GM23248 (cell line): ENCODE results near the gene RHBDF1. TPM values are rescaled to one million over a fixed set of nuclear protein-coding genes. Genes with fewer than 3 reads are reported as not detected.

ENCODE experiments used
- DNase-seq: peaks from one replicate; pipeline ENCODE4 v3.0.0-alpha.2; 2015
- H2AFZ ChIP-seq: fragments of 200-600 bp; sonication (generic); 2 replicates; pipeline ENCODE4 v1.6.1; 2016; ENCODE audit warnings: antibody characterized with exemption
- H3F3A ChIP-seq: fragments of 200-600 bp; sonication (generic); 2 replicates; pipeline ENCODE4 v1.6.1; 2016; ENCODE audit warnings: mild to moderate bottlenecking, antibody characterized with exemption, mixed run types; ENCODE audit not compliant: insufficient read depth
- H3K27ac ChIP-seq: fragments of 200-600 bp; sonication (generic); 2 replicates; pipeline ENCODE4 v1.5.1; 2016; ENCODE audit warnings: mild to moderate bottlenecking
- H3K27me3 ChIP-seq: fragments of 200-600 bp; sonication (generic); replicated peaks from 2 replicates; pipeline ENCODE4 v1.6.1; 2016; ENCODE audit warnings: mild to moderate bottlenecking; ENCODE audit not compliant: insufficient read depth
- H3K36me3 ChIP-seq: fragments of 200-600 bp; sonication (generic); 2 replicates; pipeline ENCODE4 v1.6.1; 2016; ENCODE audit warnings: low read depth, mild to moderate bottlenecking
- H3K4me1 ChIP-seq: fragments of 200-600 bp; sonication (generic); 2 replicates; pipeline ENCODE4 v1.6.1; 2016; ENCODE audit warnings: mild to moderate bottlenecking; ENCODE audit not compliant: insufficient read depth
- H3K4me2 ChIP-seq: fragments of 200-600 bp; sonication (generic); one replicate; pipeline ENCODE4 v1.6.1; 2016; ENCODE audit warnings: mild to moderate bottlenecking; ENCODE audit not compliant: unreplicated experiment
- H3K4me3 ChIP-seq: fragments of 200-600 bp; sonication (generic); 2 replicates; pipeline ENCODE4 v1.5.1; 2016; ENCODE audit warnings: mild to moderate bottlenecking
- H3K79me2 ChIP-seq: fragments of 200-600 bp; sonication (generic); 2 replicates; pipeline ENCODE4 v1.6.1; 2016; ENCODE audit warnings: mild to moderate bottlenecking; ENCODE audit not compliant: insufficient read depth
- H3K9ac ChIP-seq: fragments of 200-600 bp; sonication (generic); 2 replicates; pipeline ENCODE4 v1.6.1; 2016; ENCODE audit warnings: mild to moderate bottlenecking
- H3K9me2 ChIP-seq: fragments of 200-600 bp; sonication (generic); 2 replicates; pipeline ENCODE4 v1.6.1; 2016; ENCODE audit warnings: mixed run types, mild to moderate bottlenecking, moderate library complexity; ENCODE audit not compliant: insufficient read depth
- H3K9me3 ChIP-seq: fragments of 200-600 bp; sonication (generic); one replicate; pipeline ENCODE4 v1.6.1; 2017; ENCODE audit warnings: low read depth
- H4K20me1 ChIP-seq: fragments of 200-600 bp; sonication (generic); 2 replicates; pipeline ENCODE4 v1.6.0; 2016; ENCODE audit not compliant: insufficient read depth
- EZH2 ChIP-seq: fragments of 200-600 bp; sonication (generic); IDR thresholded peaks from 2 replicates; pipeline ENCODE4 v1.6.1; 2018; ENCODE audit warnings: antibody characterized with exemption, mild to moderate bottlenecking; ENCODE audit not compliant: insufficient read depth, poor library complexity, severe bottlenecking
- EZH2phosphoT487 ChIP-seq: fragments of 200-600 bp; sonication (generic); IDR thresholded peaks from 2 replicates; pipeline ENCODE4 v1.6.1; 2018; ENCODE audit warnings: antibody characterized with exemption, moderate library complexity, mild to moderate bottlenecking, low read depth; ENCODE audit not compliant: insufficient read depth
- WGBS, 2 experiments: methylation state at CpG; one replicate each; pipeline ENCODE4 v1.1.6; 2015 to 2017; ENCODE audit warnings: low lambda C conversion rate in 2 of 2, low coverage in 1 of 2; ENCODE audit errors: missing lambda C conversion rate in 2 of 2; 5-methylcytosine and 5-hydroxymethylcytosine counted together
- in situ Hi-C: fragments of 300-500 bp; cut with MboI; formaldehyde crosslinking; loops from 2 replicates; pipeline ENCODE4 v1.15.0; 2020
- polyA plus RNA-seq: library from polyadenylated mRNA; unstranded; fragments of >200 nt; fragmentation: Nextera tagmentation; extraction: Ambion mirVana; gene quantifications from 2 replicates; pipeline ENCODE4 v1.2.1, GENCODE V29; 2016
- total RNA-seq: library from RNA; depleted of rRNA; stranded (reverse); fragments of >200 nt; shearing (Covaris generic); gene quantifications from 2 replicates; pipeline ENCODE4 v1.2.3, GENCODE V29; 2014

The RHBDF1 gene
- total and polyA plus RNA-seq, 2 experiments from 2014 or later: 61.7 to 62.6 TPM

DNA sequence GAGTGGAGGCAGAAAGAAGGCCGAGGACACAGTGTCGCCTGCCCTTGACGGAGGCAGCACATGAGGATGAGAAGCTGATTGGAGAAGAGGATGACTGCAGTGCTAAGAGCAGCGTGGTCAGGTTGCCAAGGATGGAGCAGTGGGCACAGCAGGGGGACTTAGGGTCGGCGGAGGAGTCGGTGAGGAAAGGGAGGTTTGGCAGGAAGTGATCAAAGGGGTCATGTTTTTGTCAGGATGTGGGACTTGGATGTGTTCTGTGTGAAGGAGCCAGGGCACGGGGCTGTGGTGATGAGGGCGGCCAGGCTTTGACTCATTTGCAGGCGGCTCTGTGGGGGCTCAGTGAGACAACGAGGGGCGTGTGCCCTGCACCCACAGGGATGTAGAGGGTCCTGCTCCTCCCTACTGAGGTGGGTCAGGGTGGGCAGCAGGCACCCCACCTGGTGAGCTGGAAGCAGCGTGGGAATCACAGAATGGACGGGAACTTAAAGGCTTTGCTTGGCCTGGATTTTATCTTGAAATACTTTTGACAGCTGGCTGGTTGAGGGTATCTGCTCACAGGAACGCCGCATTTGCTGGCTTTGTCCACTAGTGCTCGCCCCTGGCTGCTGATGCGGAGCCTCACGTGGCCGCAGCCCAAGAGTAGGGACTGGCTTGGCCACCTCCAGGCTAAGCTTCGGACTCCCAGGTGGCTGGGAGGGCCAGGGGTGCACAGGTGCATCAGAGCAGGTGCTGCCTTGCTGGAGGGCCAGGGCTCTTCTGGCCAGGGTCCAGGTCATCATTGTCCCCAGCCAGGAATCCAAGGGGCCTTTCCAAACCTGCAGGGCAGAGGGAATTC is 11.6 kb upstream of the RHBDF1 start:
- H3K27me3 ChIP-seq: no peaks in the 10 kb centered on the region
- no peaks in the 10 kb centered on the region for H3K9me2 ChIP-seq
- in situ Hi-C loops: no loop called here
- peak; percentile 54 for DNase-seq
- H3K4me1 ChIP-seq: peaks cover 29% of the 10 kb centered on the region
- H3K79me2 ChIP-seq: peaks cover 38% of the 10 kb centered on the region
- H3K4me2 ChIP-seq: peak overlapping the region; percentile 23
- H3K4me3 ChIP-seq: no peak overlapping the region
- H3K36me3 ChIP-seq: peaks cover 18% of the 10 kb centered on the region; the same call in 1 of the 2 replicates
- H3K27ac ChIP-seq: peak overlapping the region; percentile 74
- H4K20me1 ChIP-seq: no peaks in the 10 kb centered on the region
- 48% methylated on average over 21 of the region's 21 CpGs for WGBS, 2 experiments
- no peaks in the 10 kb centered on the region for H3K9me3 ChIP-seq
- H3K9ac ChIP-seq: peak overlapping the region; percentile 45; the same call in 1 of the 2 replicates
- TF ChIP-seq EZH2phosphoT487 (no peak), EZH2 (no peak)
- H3F3A ChIP-seq: peaks cover 25% of the 10 kb centered on the region
- no peak overlapping the region for H2AFZ ChIP-seq

DNA sequence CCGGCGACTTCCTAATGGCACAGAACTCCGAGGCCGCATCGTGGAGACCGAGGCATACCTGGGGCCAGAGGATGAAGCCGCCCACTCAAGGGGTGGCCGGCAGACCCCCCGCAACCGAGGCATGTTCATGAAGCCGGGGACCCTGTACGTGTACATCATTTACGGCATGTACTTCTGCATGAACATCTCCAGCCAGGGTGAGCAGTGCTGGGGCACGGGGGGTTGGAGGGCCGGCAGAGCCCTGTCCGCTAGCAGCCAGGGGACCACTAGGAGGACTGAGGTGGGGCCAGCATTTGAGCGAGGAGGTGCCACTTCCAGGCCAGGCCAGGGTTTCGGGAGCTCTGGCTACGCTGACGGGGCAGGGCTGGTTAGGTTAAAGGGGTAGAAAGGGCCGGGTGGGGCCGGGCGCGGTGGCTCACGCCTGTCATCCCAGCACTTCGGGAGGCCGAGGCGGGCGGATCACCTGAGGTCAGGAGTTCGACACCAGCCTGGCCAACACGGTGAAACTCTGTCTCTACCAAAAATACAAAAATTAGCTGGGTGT is 10.7 kb upstream of the RHBDF1 start:
- no peak for DNase-seq
- H3K4me1 ChIP-seq: peaks cover 31% of the 10 kb centered on the region
- in situ Hi-C loops: no loop called here
- WGBS, 2 experiments: 95% methylated on average over 21 to 31 of the region's 31 CpGs
- no peaks in the 10 kb centered on the region for H3K9me3 ChIP-seq
- no peaks in the 10 kb centered on the region for H3K9me2 ChIP-seq
- peaks cover 18% of the 10 kb centered on the region; the same call in 1 of the 2 replicates for H3K36me3 ChIP-seq
- no peak overlapping the region for H3K27ac ChIP-seq
- no peak overlapping the region for H2AFZ ChIP-seq
- H3K79me2 ChIP-seq: peaks cover 45% of the 10 kb centered on the region
- no peak overlapping the region for H3K4me2 ChIP-seq
- peaks cover 25% of the 10 kb centered on the region for H3F3A ChIP-seq
- H3K9ac ChIP-seq: no peak overlapping the region
- H4K20me1 ChIP-seq: no peaks in the 10 kb centered on the region
- TF ChIP-seq EZH2phosphoT487: no peak
- no peak for TF ChIP-seq EZH2
- H3K27me3 ChIP-seq: no peaks in the 10 kb centered on the region
- no peak overlapping the region for H3K4me3 ChIP-seq

DNA sequence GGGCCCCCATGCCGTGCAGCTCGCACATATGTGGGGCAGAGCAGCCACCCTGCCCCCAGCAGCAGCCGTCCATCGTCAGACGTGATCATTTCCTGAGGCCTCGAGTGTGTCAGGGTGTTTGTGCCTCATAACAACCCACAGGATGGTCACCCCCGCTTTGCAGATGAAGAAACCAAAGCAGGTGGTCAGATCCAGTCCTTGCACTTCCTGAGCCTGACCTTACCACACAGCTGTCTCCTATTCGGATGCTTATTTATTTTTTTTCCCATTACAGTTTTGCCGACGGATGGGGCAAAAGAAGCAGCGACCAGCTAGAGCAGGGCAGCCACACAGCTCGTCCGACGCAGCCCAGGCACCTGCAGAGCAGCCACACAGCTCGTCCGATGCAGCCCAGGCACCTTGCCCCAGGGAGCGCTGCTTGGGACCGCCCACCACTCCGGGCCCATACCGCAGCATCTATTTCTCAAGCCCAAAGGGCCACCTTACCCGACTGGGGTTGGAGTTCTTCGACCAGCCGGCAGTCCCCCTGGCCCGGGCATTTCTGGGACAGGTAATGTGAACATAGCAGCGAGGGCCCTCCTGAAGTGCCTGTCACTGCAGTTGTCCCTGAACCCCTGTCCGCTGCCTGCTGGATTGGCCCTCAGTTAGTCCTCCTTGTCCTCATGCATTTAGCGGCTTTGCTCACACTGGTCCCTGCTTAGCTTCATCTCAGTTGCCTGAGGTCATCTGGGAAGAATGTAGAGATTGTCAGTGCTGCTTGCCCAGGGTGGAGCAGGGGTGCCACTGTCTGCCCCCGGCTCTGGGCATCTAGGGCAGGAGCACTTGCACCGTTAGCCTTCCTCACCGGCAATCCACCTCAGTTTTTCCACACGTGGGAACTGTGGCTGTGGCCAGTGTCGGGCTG is 7.0 kb upstream of the RHBDF1 start:
- DNase-seq: peak; percentile 62
- peak overlapping the region; percentile 98 for H3K27ac ChIP-seq
- TF ChIP-seq EZH2phosphoT487 (no peak), EZH2 (no peak)
- H2AFZ ChIP-seq: no peak overlapping the region
- no peaks in the 10 kb centered on the region for H3K27me3 ChIP-seq
- no peaks in the 10 kb centered on the region for H4K20me1 ChIP-seq
- peak overlapping the region; percentile 91 for H3K4me2 ChIP-seq
- peaks cover 33% of the 10 kb centered on the region for H3F3A ChIP-seq
- peak overlapping the region; percentile 87 for H3K4me3 ChIP-seq
- peaks cover 34% of the 10 kb centered on the region for H3K79me2 ChIP-seq
- H3K4me1 ChIP-seq: peaks cover 35% of the 10 kb centered on the region
- H3K9me3 ChIP-seq: no peaks in the 10 kb centered on the region
- peaks cover 11% of the 10 kb centered on the region; the same call in 1 of the 2 replicates for H3K36me3 ChIP-seq
- WGBS, 2 experiments: 70% methylated on average over 32 of the region's 32 CpGs
- no peaks in the 10 kb centered on the region for H3K9me2 ChIP-seq
- H3K9ac ChIP-seq: peak overlapping the region; percentile 95
- in situ Hi-C loops: no loop called here

DNA sequence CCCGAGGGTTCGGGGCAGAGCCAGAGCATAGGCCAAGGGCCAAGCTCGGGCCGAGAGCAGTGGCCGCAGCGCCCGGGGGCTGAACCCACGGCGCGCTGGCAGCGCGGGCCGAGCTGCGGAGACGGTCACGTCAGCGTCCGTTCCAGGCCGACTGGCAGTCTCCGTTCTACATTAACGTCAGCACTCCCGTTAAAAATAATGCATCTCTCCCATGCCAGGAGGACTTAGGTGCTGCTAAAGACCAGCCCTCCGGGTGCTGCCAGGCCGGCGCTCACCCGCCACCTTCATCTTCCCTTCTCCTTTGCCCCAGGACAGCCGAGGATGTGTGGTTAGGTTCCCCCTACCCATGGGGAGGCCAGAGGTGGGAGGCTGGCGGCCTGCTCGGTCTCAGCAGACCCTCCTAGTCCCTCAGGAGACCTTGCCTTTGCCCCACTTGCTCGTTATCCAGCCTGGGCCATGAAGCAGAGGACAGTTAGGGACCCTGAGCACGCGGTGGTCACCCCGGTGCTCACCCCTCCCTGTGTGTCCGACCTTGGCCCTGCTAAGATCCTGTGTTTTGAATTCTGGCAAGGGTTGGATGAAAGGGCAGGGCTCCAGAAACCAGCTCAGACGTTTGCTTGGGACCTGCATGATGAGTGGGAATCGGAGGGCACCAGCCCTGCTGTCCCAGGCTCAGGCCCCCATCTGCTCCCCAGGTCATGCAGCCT is 6.2 kb upstream of the RHBDF1 start:
- Histone ChIP-seq H3K36me3 (peaks cover 9% of the 10 kb centered on the region; the same call in 1 of the 2 replicates), H3K4me2 (peak overlapping the region; percentile 91), H4K20me1 (no peaks in the 10 kb centered on the region), H3F3A (peaks cover 28% of the 10 kb centered on the region), H3K4me1 (peaks cover 27% of the 10 kb centered on the region), H2AFZ (no peak overlapping the region), H3K27ac (peak overlapping the region; percentile 98), H3K79me2 (peaks cover 34% of the 10 kb centered on the region), H3K9ac (peak overlapping the region; percentile 95), H3K9me3 (no peaks in the 10 kb centered on the region), H3K4me3 (peak overlapping the region; percentile 87), H3K27me3 (no peaks in the 10 kb centered on the region), H3K9me2 (no peaks in the 10 kb centered on the region)
- WGBS, 2 experiments: 2 to 3% methylated on average over 31 to 36 of the region's 36 CpGs
- in situ Hi-C loops: no loop called here
- TF ChIP-seq EZH2phosphoT487: no peak
- TF ChIP-seq EZH2: no peak
- peak; percentile 85 for DNase-seq
